SK-N-MC (cell line): ENCODE data around the gene CFAP69.

Experiments used
- EZH2 ChIP-seq: fragments of 200-600 bp; sonication (generic); IDR thresholded peaks from one replicate; pipeline ENCODE4 v1.6.1; 2017; ENCODE audit warnings: antibody characterized with exemption
- POLR2AphosphoS5 ChIP-seq: IDR thresholded peaks from 2 replicates; pipeline ENCODE4 v1.6.1; 2012; ENCODE audit warnings: mild to moderate bottlenecking, low read depth, low read length, borderline replicate concordance

GRCh38 chr7:90222390-90222789, 22.6 kb upstream of the CFAP69 start:
- TF ChIP-seq EZH2 (no peak), POLR2AphosphoS5 (no peak)
